Upper lobe of left lung (tissue), 4 donors: ENCODE results near the gene ILDR2.

Experiments
- CTCF ChIP-seq, 6 experiments: fragments of 450-650 bp in 4 of 6; fragments of 200-600 bp in 2 of 6; sonication (generic) in 2 of 6; IDR thresholded peaks; one replicate each; pipeline ENCODE4 v1.5.1; 2016 to 2019; ENCODE audit warnings: antibody characterized with exemption in 6 of 6
- EP300 ChIP-seq, 4 donors: sonication (generic); formaldehyde crosslinking; IDR thresholded peaks; one replicate each; pipeline ENCODE4 v1.5.1; 2017; ENCODE audit warnings: antibody characterized with exemption in 4 of 4, control low read depth in 2 of 4
- POLR2A ChIP-seq, 4 donors: fragments of 450-650 bp; IDR thresholded peaks; one replicate each; pipeline ENCODE4 v1.5.1; 2016 to 2017; ENCODE audit warnings: antibody characterized with exemption in 4 of 4, mild to moderate bottlenecking in 2 of 4
- POLR2AphosphoS5 ChIP-seq, 2 donors: sonication (generic); formaldehyde crosslinking; IDR thresholded peaks; one replicate each; pipeline ENCODE4 v1.5.1; 2017; ENCODE audit warnings: antibody characterized with exemption in 2 of 2

GRCh38 chr1:166972826-166973225 lies 2.5 kb downstream of the ILDR2 start:
- TF ChIP-seq EP300 (IDR thresholded peaks at IDR 0.05) (no peak), CTCF (IDR thresholded peaks at IDR 0.05) (no peak), POLR2AphosphoS5 (IDR thresholded peaks at IDR 0.05) (no peak), POLR2A (IDR thresholded peaks at IDR 0.05) (no peak)
